Activated naive CD8-positive, alpha-beta T cell treated with anti-CD3 and anti-CD28 coated beads, Interleukin-2, amount 50 U/mL, for 16 hours (primary cell): ENCODE data around the gene JARID2.
A peak's percentile ranks its signal among the peaks of the same experiment; 100 is the strongest.

Experiments used
- DNase-seq: peaks from one replicate; pipeline ENCODE4 v3.0.0-alpha.2; 2020; ENCODE audit warnings: low read depth, low spot score

JARID2 gene

DNA sequence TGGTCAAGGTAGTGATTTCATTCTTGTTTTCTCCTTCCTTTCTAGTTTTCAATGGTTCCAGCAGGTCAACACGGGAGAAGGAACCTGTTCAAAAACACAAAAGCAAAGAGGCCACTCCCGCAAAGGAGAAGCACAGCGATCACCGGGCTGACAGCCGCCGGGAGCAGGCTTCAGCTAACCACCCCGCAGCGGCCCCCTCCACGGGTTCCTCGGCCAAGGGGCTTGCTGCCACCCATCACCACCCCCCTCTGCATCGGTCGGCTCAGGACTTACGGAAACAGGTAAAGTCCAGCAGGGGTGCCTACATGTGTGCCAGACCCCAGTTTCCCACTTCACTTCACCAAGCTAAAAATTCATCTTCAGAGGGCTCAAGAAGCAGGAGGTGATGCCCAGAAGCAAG is 241.4 kb downstream of the JARID2 start:
- DNase-seq, result no peak

DNA sequence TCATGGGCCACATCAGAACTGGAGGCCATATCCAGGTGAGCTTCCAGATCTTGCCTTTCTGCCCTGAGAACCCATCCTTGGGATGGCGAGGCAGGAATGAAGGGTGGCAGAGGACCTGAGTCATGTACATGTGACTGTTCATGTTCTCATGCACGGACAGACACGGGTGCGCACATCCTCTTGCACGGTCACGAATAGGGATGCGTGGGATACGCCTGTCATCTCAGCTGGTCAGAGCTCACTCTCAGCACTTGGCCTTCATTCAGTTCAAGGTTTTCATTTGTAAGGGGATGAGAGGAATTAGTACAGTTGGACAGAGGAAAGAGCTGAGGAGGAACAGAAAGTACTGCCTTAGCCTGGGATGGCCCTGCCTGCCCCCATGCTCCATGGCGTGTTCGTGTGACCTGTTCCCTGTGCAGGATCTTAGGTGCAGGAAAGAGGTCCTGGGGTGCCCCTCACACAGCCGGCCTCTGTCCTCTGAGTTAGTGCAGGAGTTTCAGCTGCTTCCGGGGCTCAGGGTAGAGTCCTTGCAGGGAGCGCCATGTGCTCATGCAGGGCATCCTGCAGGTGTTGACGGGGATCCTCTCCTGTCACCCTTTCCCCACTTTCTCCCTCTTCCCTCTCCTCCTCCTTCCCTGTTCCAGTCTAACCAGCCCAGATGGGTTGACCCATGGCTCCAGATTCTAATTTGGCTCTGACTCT is 243.5 kb downstream of the JARID2 start:
- no peak for DNase-seq

DNA sequence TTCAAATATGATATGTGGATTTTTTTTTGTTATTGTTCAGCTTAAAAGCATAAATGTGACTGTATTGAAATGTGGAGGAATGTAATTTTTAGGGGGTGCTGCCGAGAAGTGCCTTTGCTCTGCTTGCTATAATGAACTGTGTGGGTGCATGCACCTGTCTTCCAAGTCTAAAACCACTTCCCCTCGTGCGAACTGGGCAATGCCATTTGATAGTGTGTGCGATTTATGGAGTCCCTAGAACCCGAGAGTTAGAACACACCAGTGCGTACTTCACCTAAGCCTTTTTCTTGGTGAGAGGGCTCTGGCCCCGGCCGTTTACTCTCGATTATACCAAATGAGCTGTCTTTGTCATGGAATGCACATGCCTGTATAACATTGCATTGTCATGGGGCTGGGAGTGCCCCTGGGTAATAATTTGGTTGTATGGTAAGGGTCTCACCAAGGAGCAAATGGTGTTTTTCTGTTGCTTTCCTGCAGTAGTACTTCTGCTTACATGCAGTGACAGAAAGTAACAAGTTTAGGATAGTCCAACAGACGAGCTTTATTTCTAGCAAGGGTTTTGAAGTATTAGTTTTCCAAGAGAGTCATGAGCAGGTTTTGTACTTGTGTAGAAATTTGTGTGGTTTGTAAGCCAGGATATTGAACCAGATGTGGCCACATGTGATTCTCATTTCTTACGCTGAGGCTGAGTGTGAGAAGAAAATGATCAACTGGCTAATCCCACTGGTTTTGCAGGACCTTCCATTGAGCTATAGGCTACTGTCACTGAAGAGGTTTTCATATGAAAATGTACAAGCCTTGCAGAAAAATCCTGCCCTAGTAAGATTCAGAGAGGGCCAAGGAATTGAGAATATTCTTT is 244.6 kb downstream of the JARID2 start:
- no peak for DNase-seq

DNA sequence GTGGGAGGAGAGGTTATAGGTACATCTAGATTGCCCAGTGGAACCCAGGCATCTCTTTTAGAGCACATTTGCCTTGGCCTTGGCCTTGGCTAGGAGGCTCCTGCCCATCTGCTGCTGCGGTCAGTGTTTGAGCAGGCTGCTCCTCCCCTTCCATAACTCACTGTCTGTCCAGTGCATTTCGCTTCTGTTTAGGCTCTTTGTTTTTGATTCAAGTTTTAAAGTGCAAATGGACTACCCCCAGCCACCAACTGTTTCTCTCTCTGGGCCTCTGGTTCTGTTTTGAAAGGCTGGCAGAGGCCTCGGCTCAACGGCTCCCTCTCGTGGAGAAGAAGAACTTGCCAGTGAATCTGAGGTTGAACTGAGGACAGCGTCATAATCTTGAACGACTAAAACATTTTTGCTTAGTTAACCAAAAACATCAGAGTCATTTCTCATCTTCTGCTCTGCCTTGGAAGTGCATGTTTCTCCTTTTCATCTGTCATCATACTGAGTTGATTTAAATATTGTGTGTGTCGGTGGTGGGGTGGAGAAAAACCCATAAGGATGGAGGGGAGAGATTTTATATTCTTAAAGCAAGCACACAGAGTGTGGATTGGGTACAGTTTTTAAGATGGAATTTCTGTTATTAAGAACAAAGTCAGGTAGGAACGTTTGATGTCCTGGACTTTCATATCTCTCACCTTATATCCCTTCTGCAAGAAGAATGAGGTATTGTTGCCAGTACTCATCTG is 245.6 kb downstream of the JARID2 start:
- DNase-seq, result peak; percentile 43

DNA sequence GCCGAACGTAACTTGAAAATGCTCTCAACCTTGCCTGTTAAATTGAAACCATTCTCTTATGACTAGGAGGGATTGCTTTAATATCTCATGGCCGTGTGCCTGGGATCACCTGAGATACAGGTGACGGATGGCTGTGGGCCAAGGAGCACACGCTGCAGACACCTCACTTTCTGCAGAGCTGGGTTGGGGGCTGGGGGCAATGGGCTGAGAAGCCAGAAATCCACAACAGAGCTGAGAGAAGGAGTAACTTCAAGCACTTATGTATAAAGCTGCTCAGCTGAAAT is 246.1 kb downstream of the JARID2 start:
- no peak for DNase-seq

DNA sequence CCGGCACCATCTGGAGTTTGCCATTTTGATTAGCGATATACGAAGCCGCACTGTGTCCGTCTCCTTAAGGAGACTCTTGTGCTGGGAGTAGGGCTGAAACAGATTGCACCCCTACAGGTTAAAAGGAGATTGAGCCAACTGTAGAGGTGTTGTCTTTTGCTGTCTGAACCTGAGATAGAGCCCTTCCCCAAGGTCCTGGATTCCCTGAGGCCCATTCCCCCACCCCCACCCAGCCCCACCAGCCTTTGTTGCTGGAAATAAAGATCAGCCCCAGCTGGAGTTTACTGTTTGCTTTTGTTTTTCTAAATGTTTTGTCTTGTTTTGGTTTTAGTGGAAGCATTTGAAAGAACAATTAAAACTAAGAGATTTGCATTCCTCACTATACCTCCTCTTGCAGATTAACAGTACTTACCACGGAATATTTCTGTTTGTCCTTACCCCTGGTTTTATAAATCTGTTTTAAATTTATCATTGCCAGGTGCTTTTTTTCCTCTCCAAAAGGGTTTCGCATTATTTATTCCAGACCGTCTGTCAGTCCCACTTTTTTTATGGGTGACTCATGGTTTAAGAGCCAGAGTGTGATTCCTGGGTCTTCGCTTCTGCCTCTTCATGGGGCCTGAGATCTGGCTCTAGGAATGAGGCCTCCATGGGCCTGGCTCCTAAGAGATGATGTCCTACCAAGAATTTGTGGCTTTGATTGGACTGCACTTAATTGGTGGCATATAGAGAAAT is 247.7 kb downstream of the JARID2 start:
- DNase-seq, result no peak

DNA sequence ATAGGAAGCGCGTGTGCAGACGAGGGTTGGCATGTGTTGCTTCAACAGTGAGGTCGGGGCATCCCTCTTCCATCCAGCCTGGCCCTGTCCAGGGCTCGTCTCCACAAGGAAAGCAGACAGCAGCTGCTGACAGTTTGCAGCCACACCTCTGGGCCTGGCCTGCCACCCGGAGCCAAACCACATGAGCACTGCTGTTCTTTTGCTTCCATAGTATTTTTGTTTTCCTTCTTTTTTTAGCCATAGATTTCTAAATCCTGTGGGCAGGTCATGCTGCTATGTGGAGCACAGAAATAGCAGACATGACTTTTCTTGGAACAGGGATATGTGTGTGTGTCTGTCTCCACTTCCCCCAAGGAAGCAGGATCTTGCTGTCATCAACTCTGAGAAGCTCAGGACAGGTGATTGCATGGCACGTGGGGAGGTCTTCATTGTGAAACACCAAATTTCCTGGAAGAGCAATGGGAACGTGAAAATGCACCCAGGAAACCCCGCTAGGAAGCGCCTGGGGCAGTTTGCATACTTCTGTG is 249.6 kb downstream of the JARID2 start:
- no peak for DNase-seq

DNA sequence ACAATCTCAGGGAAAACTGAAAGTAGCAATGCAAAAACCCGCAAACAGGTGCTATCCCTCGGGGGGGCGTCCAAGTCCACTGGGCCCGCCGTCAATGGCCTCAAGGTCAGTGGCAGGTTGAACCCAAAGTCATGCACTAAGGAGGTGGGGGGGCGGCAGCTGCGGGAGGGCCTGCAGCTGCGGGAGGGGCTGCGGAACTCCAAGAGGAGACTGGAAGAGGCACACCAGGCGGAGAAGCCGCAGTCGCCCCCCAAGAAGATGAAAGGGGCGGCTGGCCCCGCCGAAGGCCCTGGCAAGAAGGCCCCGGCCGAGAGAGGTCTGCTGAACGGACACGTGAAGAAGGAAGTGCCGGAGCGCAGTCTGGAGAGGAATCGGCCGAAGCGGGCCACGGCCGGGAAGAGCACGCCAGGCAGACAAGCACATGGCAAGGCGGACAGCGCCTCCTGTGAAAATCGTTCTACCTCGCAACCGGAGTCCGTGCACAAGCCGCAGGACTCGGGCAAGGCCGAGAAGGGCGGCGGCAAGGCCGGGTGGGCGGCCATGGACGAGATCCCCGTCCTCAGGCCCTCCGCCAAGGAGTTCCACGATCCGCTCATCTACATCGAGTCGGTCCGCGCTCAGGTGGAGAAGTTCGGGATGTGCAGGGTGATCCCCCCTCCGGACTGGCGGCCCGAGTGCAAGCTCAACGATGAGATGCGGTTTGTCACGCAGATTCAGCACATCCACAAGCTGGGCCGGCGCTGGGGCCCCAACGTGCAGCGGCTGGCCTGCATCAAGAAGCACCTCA is 250.7 kb downstream of the JARID2 start:
- no peak for DNase-seq

DNA sequence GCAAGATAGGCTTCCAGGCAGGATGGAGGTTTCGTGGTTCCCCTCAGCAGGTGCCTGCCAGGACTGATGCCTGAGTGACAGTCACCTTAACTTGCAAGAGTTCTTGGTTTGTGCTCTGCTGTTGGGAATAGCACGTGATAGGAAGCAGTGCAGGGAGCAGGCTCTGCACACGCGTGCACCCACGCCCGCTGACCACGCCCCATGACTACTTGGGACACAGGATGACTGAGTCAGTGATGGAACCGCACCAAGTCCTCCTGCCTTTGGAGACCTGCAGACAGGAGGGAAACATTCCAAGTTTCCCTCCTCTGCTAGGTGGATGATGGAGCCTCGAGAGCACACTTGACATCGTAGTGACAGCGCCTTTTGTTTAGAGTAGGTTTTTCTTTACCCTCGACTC is 252.8 kb downstream of the JARID2 start:
- DNase-seq, result no peak

DNA sequence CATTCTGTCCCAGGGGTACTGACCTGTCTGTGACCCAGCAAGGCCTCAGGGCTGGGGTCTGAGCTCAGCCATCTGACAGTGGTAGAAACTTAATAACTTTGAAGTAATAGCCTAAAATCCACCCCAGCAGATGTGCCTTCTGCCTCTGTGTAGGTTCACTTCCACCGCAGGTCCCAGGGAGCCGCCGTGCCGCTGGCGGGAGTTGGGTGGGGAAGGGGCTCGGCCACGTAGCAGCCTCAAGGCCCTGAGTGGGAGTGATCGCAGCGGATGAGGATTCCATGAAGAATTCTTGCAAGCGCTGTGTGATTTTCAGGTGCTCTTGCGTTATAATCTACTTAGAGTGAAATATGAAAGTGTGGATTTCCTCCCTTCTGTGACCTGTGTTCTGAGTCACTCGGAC is 253.3 kb downstream of the JARID2 start:
- no peak for DNase-seq

DNA sequence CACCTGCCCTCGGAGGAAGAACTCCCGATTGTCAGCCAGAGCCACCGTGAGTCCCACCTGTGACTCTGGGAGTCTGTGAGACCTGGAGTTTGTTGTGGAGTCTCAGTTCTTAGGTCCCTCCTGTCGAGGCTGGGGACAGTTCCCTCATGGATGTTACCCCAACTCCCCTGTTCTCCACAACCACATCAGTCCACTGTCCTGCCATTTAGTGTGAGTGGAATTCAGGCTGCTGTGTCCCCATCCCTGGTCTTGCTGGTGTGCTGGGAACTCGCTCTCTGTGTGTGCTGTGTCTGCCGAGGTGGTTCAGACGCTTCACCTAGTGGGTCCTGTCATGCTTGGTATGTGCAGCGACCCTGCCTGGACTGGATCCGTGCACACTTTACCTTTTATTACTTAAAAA is 253.7 kb downstream of the JARID2 start:
- no peak for DNase-seq

DNA sequence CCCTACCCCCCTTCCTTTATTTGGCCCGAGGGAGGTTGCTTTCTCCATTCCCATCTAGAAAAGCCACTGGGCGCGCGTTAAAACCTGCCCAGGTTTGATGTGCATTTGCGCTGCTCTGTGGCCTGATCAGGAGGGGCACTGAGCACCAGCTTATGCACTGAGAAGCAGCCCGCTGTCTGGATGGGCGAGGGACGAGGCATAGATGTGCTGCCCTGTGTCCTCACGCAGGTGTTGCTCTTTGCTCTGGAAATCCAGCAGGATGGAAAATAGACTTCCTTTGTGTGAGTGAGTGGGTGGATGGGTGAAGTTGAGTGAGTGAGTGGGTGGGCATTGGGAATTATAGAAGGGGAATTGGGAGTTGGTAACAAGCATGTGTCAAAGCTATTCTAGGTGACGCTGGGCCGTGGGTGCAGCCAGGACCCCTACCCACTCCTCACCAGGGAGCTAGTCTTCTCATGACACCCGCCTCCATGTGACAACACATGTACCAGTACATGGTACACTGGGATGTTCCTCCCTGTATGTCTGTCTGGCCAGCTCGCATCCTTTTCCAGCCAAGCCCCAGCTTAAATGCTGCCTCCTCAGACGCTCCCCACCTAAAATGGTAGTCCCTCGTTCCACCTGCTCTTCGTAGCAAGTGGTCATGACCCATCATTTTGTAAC is 254.3 kb downstream of the JARID2 start:
- DNase-seq, result no peak

DNA sequence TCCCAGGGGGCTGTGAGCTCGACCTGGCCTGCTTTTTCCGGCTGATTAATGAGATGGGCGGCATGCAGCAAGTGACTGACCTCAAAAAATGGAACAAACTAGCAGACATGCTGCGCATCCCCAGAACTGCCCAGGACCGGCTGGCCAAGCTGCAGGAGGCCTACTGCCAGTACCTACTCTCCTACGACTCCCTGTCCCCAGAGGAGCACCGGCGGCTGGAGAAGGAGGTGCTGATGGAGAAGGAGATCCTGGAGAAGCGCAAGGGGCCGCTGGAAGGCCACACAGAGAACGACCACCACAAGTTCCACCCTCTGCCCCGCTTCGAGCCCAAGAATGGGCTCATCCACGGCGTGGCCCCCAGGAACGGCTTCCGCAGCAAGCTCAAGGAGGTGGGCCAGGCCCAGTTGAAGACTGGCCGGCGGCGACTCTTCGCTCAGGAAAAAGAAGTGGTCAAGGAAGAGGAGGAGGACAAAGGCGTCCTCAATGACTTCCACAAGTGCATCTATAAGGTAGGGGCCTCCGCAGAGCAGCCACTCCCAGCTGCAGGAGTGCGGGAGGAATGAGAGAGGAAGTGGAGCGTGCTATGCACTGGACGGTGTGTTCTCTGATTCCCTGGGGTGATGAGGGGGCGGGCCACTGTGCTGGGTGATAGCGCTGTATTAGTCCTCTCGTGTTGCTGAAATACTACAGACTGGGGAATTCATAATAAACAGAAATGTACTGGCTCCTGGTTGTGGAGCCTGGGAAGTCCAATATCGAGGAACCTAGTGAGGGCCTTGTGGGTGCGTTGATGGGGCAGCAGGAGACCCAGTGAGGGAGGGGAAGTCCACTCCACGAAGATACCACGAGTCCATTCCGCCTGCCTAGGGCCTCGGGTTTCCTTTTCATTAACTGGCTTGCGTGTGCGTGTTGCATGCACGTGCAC is 255.3 kb downstream of the JARID2 start:
- no peak for DNase-seq

DNA sequence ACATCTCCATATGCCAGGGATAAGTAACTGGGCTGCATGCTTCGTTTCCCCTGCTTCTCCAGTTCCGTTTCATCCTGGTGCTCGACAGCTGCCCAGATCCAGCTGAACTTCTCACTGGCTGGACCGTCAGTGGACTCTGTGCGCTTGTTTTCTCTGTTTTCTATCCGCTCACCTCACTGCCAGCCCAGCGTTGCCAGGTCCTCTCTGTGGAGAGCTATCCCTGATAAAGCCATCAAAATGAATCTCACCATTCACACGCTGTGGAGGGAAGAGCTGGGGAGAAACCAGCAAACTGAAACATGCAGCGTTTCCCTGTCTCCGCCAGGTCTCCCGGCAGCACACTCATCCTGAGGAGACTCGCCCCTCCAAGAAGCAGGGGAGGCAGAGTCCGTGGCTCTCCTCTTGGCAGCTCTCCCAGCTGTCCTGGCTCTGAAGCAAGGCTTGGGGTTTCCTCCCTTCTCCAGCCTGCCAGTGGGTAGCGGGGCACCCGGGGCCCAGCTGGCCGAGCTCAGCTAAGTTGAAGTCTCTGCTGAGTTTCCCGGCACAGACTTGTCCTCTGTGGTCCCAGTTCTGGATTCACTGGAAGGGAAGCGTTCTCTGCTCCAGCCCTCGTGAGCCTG is 256.1 kb downstream of the JARID2 start:
- DNase-seq, result no peak

DNA sequence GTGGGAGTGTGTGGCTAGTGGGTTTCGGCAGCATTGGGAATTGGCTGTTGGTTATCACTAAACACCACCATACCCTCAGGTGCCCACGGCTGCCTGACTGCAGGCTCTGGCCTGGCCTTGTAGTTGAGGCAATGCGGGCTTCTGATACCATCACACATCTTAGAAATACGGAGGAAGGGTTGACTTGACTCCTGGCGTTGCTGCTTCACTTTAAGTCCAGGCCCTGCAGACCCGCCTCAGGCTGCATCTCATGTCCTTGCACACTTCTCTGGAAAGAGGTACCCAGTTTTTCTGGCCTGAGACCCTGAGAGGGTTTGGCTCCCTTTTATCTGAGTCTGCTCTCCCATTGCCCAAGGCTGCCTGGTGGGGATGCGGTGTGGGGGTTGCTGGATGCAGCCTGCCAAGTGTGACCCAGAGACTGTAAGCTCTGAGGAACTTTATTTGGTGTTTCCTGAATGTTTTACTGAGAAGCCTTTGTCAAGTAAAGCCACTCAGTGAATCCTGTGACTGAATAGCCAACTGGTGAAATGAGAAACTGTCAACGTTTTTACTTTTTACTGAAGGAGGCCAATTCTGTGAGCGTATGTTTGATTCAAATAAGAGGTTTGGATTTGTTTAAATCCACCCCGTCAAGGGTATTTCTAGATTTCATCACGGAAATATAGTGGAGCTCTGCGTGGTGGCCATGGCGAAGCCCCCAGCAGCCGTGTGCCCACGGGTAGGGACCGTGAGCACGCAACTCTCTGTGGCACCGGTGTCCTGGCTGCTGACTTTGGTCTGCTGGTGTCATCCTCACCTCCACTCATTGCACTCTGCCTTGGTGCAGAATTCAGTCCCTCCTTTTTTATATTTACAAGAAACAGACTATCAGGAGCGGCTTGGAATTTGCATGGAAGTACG is 256.8 kb downstream of the JARID2 start:
- no peak for DNase-seq

DNA sequence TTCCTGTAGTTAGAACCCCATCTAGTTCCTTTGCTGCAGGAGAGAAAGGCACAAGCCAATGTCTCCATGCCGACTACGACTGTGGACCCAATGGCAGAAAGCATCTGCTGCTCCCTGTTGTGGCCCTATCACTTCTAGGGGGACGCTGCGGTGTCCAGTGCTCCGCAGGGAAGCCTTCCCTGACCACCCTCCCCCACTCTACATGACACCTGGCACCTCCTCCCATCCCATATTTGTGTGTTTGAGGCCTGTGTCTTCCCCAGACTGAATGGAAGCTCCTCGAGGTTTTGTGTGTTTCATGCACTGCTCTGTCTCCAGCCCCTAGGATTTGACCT is 257.4 kb downstream of the JARID2 start:
- DNase-seq, result no peak

DNA sequence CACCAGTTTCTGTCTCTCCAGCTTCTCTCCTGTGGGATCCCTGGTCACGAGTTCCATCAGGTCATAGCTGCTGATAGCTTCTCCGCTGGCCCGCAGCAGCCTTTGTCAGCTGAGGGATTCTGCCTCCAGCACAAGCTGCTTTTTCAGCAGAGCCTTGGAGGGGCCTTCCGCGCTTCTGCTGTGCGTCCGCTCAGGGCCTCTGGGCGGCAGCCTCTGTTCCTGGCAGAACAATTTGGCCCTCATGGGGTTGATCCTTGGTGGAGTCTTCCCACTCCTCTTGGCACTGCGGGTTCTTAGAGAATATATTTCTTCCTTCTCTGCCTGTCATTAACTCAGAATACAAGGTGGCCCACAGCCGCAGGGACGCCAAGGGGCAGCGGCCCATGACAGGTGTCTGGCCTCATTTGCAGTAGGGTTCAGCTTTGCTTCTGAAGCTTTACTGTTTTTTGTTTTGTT is 258.2 kb downstream of the JARID2 start:
- DNase-seq, result no peak
